CD4-positive, alpha-beta T cell (primary cell): ENCODE results near the gene KRTAP4-7. TPM values are rescaled to one million over a fixed set of nuclear protein-coding genes. Genes with fewer than 3 reads are reported as not detected.
"Not testable (repeated sequence)": the region's sequence is repeated elsewhere in the genome, so short reads cannot be mapped to it uniquely, and the experiment has no call there.

Experiments
- ATAC-seq: fragments of 200-7000 bp; cut with Tn5 transposase; one replicate; pipeline ENCODE4 v1.10.0; 2022; ENCODE audit warnings: mild to moderate bottlenecking; ENCODE audit not compliant: poor library complexity
- CTCF ChIA-PET: fragments of 350-600 bp; sonication (Branson Sonifier 250); formaldehyde crosslinking; loops from one replicate; lab custom pipeline; 2021; ENCODE audit warnings: antibody characterized with exemption, inconsistent platforms; lab: Charles Lee
- POLR2A ChIA-PET: fragments of 350-600 bp; sonication (Branson Sonifier 250); formaldehyde crosslinking; loops from one replicate; lab custom pipeline; 2021; ENCODE audit warnings: antibody characterized with exemption, inconsistent platforms; lab: Charles Lee
- DNase-seq, 14 experiments: peaks; one replicate each; pipeline ENCODE4 v3.0.0-alpha.2; 2013 to 2020; ENCODE audit warnings: mixed read lengths in 2 of 14
- H3K27ac ChIP-seq, 2 donors: one replicate each; pipeline versions ENCODE4 v1.5.1 to v1.7.0; 2013; ENCODE audit warnings: low read length in 2 of 2, low read depth in 1 of 2, mild to moderate bottlenecking in 1 of 2
- H3K27me3 ChIP-seq, 2 experiments: 1 replicate in 1 of 2; 2 replicates in 1 of 2; pipeline versions ENCODE4 v1.6.1 to v1.7.0; 2013; ENCODE audit warnings: low read length in 2 of 2, control low read depth in 1 of 2, mild to moderate bottlenecking in 1 of 2, moderate library complexity in 1 of 2; ENCODE audit not compliant: insufficient read depth in 2 of 2, control insufficient read depth in 1 of 2
- H3K36me3 ChIP-seq: one replicate; pipeline ENCODE4 v1.6.1; 2013; ENCODE audit warnings: low read length, control low read depth; ENCODE audit not compliant: insufficient read depth
- H3K4me1 ChIP-seq: one replicate; pipeline ENCODE4 v1.6.1; 2013; ENCODE audit warnings: low read length, control low read depth; ENCODE audit not compliant: insufficient read depth
- H3K4me3 ChIP-seq: one replicate; pipeline ENCODE4 v1.5.1; 2013; ENCODE audit warnings: mild to moderate bottlenecking, low read length, moderate library complexity
- H3K9me3 ChIP-seq, 2 experiments: 1 replicate in 1 of 2; 2 replicates in 1 of 2; pipeline versions ENCODE4 v1.6.1 to v1.7.0; 2013; ENCODE audit warnings: low read length in 2 of 2, mild to moderate bottlenecking in 2 of 2, control low read depth in 1 of 2, moderate library complexity in 1 of 2; ENCODE audit not compliant: control insufficient read depth in 1 of 2, insufficient read depth in 1 of 2
- H3K27ac Mint-ChIP-seq: one replicate; pipeline ENCODE4 v1.8.0; 2020; ENCODE audit warnings: mixed read lengths
- H3K27me3 Mint-ChIP-seq: one replicate; pipeline ENCODE4 v1.8.0; 2021; ENCODE audit warnings: mixed read lengths
- H3K36me3 Mint-ChIP-seq: one replicate; pipeline ENCODE4 v1.8.0; 2021; ENCODE audit warnings: low read depth, mixed read lengths
- H3K4me1 Mint-ChIP-seq: one replicate; pipeline ENCODE4 v1.8.0; 2021; ENCODE audit warnings: low read depth, mixed read lengths
- H3K4me3 Mint-ChIP-seq: one replicate; pipeline ENCODE4 v1.8.0; 2020; ENCODE audit warnings: mild to moderate bottlenecking, mixed read lengths
- H3K9me3 Mint-ChIP-seq: one replicate; pipeline ENCODE4 v1.8.0; 2020; ENCODE audit warnings: mixed read lengths
- CTCF ChIP-seq: fragments of 200-600 bp; IDR thresholded peaks from one replicate; pipeline ENCODE4 v1.8.0; 2022; ENCODE audit warnings: antibody characterized with exemption, mild to moderate bottlenecking
- intact Hi-C, 2 experiments: fragments of 100-400 bp; cut with DNase I in 1 of 2; cut with micrococcal nuclease in 1 of 2; formaldehyde crosslinking; loops; one replicate each; pipeline versions ENCODE4 v1.15.1 to v1.9.0; 2023 to 2025; cut with DNase I, micrococcal nuclease
- total RNA-seq, 174 experiments: library from RNA in 2 of 174; stranded (reverse) in 2 of 174; gene quantifications; one replicate each; pipeline ENCODE4 v1.2.3 and lab custom pipeline; 2021 to 2026

Gene KRTAP4-7
- total RNA-seq, 2 experiments from 2014 or later: not detected

- no peak overlapping the region for H3K27ac Mint-ChIP-seq
- H3K4me1 ChIP-seq: no peaks in the 10 kb centered on the region
- H3K9me3 ChIP-seq: peaks cover 0 to 5% of the 10 kb centered on the region in 2 experiments
- no peak overlapping the region for H3K4me3 Mint-ChIP-seq
- H3K36me3 Mint-ChIP-seq: no peaks in the 10 kb centered on the region
- H3K27me3 Mint-ChIP-seq: peaks cover 26% of the 10 kb centered on the region
- no peak for TF ChIP-seq CTCF
- peaks cover 4 to 5% of the 10 kb centered on the region in 2 experiments for H3K27me3 ChIP-seq
- H3K27ac ChIP-seq: no peak overlapping the region
- H3K36me3 ChIP-seq: no peaks in the 10 kb centered on the region
- ATAC-seq (no peak), DNase-seq (no peak)
- intact Hi-C loops: no loop called here
- no peaks in the 10 kb centered on the region for H3K4me1 Mint-ChIP-seq
- H3K4me3 ChIP-seq: no peak overlapping the region
- ChIA-PET POLR2A (no interaction called here), CTCF (no interaction called here)
- H3K9me3 Mint-ChIP-seq: peaks cover 5% of the 10 kb centered on the region
These were observed 41.0 kb upstream of the KRTAP4-7 start for GRCh38 chr17:41042953-41043352.

- H3K9me3 ChIP-seq, H3K36me3 Mint-ChIP-seq, H3K9me3 Mint-ChIP-seq, H3K27ac ChIP-seq, H3K36me3 ChIP-seq, intact Hi-C loops, H3K27ac Mint-ChIP-seq, H3K4me1 Mint-ChIP-seq, POLR2A ChIA-PET, DNase-seq, ATAC-seq, H3K4me3 Mint-ChIP-seq, H3K4me1 ChIP-seq, CTCF ChIA-PET, H3K4me3 ChIP-seq: not testable (repeated sequence)
- peaks cover 4 to 10% of the 10 kb centered on the region in 2 experiments for H3K27me3 ChIP-seq
- peaks cover 40% of the 10 kb centered on the region for H3K27me3 Mint-ChIP-seq
These were observed 37.0 kb upstream of the KRTAP4-7 start, which contains the start of gene KRTAP2-1 for GRCh38 chr17:41046735-41047465. Gene KRTAP2-1, minus strand, starts transcription at chr17:41047316. Its CDS starts 49 bp downstream, at chr17:41047267.

- no peak for TF ChIP-seq CTCF
- H3K36me3 Mint-ChIP-seq: no peaks in the 10 kb centered on the region
- H3K27me3 ChIP-seq: peaks cover 3 to 10% of the 10 kb centered on the region in 2 experiments
- H3K27me3 Mint-ChIP-seq: peaks cover 40% of the 10 kb centered on the region
- DNase-seq (no peak), ATAC-seq (no peak)
- H3K9me3 ChIP-seq: no peaks in the 10 kb centered on the region
- no peak overlapping the region for H3K4me3 ChIP-seq
- intact Hi-C loops: no loop called here
- no peak overlapping the region for H3K4me3 Mint-ChIP-seq
- ChIA-PET CTCF (no interaction called here), POLR2A (no interaction called here)
- H3K36me3 ChIP-seq: no peaks in the 10 kb centered on the region
- H3K4me1 ChIP-seq: no peaks in the 10 kb centered on the region
- peaks cover 3% of the 10 kb centered on the region for H3K9me3 Mint-ChIP-seq
- no peaks in the 10 kb centered on the region for H3K4me1 Mint-ChIP-seq
- H3K27ac Mint-ChIP-seq: no peak overlapping the region
- H3K27ac ChIP-seq: no peak overlapping the region
These were observed 35.5 kb upstream of the KRTAP4-7 start for GRCh38 chr17:41048441-41048840.

- no peak overlapping the region for H3K27ac Mint-ChIP-seq
- H3K27me3 ChIP-seq: peaks cover 0 to 10% of the 10 kb centered on the region in 2 experiments
- ChIA-PET POLR2A (no interaction called here), CTCF (no interaction called here)
- intact Hi-C loops: no loop called here
- H3K4me1 Mint-ChIP-seq: no peaks in the 10 kb centered on the region
- H3K4me3 Mint-ChIP-seq: no peak overlapping the region
- no peaks in the 10 kb centered on the region for H3K36me3 Mint-ChIP-seq
- no peak for TF ChIP-seq CTCF
- ATAC-seq (no peak), DNase-seq (no peak)
- no peaks in the 10 kb centered on the region for H3K9me3 Mint-ChIP-seq
- H3K36me3 ChIP-seq: no peaks in the 10 kb centered on the region
- no peaks in the 10 kb centered on the region for H3K4me1 ChIP-seq
- H3K9me3 ChIP-seq: no peaks in the 10 kb centered on the region
- H3K27ac ChIP-seq: no peak overlapping the region
- no peak overlapping the region for H3K4me3 ChIP-seq
- peaks cover 40% of the 10 kb centered on the region for H3K27me3 Mint-ChIP-seq
These were observed 34.8 kb upstream of the KRTAP4-7 start for GRCh38 chr17:41049110-41049509.
